A172 (cell line): ENCODE measurements around the gene PKD1L1. TPM values are rescaled to one million over a fixed set of nuclear protein-coding genes. Genes with fewer than 3 reads are reported as not detected.

Experiments used
- DNase-seq: peaks from one replicate; pipeline ENCODE4 v3.0.0-alpha.2; 2015; ENCODE audit warnings: low spot score
- total RNA-seq: library from RNA; depleted of rRNA; stranded (reverse); fragments of >200 nt; shearing (Covaris generic); gene quantifications from 2 replicates; pipeline ENCODE4 v1.2.3, GENCODE V29; 2014

PKD1L1 gene
- total RNA-seq, 1 experiment from 2014 or later, result not detected

- DNase-seq, result no peak
Measured at GRCh38 chr7:47875998-47876744, 72.1 kb downstream of the PKD1L1 start.

- DNase-seq, result no peak
Measured at GRCh38 chr7:47875406-47875805, 72.9 kb downstream of the PKD1L1 start.

- peak; percentile 51 for DNase-seq
Measured at GRCh38 chr7:47873762-47874161, 74.5 kb downstream of the PKD1L1 start.

GRCh38 chr7:47867286-47867685 is 81.0 kb downstream of the PKD1L1 start:
- DNase-seq, result no peak

GRCh38 chr7:47866120-47866519 is 82.1 kb downstream of the PKD1L1 start:
- DNase-seq, result no peak

GRCh38 chr7:47852330-47853245 is 95.7 kb downstream of the PKD1L1 start:
- no peak for DNase-seq

- DNase-seq, result peak; percentile 19
Measured at GRCh38 chr7:47847207-47847606, 101.1 kb downstream of the PKD1L1 start.

GRCh38 chr7:47846138-47846836 is 102.0 kb downstream of the PKD1L1 start:
- peak; percentile 89 for DNase-seq

GRCh38 chr7:47844311-47844710 is 104.0 kb downstream of the PKD1L1 start:
- no peak for DNase-seq

- DNase-seq, result no peak
Measured at GRCh38 chr7:47843291-47843690, 105.0 kb downstream of the PKD1L1 start.

GRCh38 chr7:47839381-47839780 is 108.9 kb downstream of the PKD1L1 start:
- DNase-seq, result no peak

- no peak for DNase-seq
Measured at GRCh38 chr7:47837826-47838225, 110.4 kb downstream of the PKD1L1 start.

GRCh38 chr7:47836503-47837202 is 111.6 kb downstream of the PKD1L1 start:
- no peak for DNase-seq

GRCh38 chr7:47836080-47836479 is 112.2 kb downstream of the PKD1L1 start:
- no peak for DNase-seq

GRCh38 chr7:47833211-47833610 is 115.1 kb downstream of the PKD1L1 start:
- DNase-seq, result no peak

GRCh38 chr7:47832105-47832715 is 116.1 kb downstream of the PKD1L1 start:
- no peak for DNase-seq

- no peak for DNase-seq
Measured at GRCh38 chr7:47830015-47830414, 118.3 kb downstream of the PKD1L1 start.

GRCh38 chr7:47827871-47828270 is 120.4 kb downstream of the PKD1L1 start:
- no peak for DNase-seq

GRCh38 chr7:47827351-47827756 is 120.9 kb downstream of the PKD1L1 start:
- DNase-seq, result no peak

- DNase-seq, result no peak
Measured at GRCh38 chr7:47826754-47827153, 121.5 kb downstream of the PKD1L1 start.

- no peak for DNase-seq
Measured at GRCh38 chr7:47819607-47819920, 128.7 kb downstream of the PKD1L1 start.
